T-helper 1 cell treated with Interleukin-12 subunit alpha and Interleukin-12 subunit beta and Interleukin-4 antibody, amounts not matched to agents 30 ng/mL and 1 ng/mL, for 36 hours (primary cell): ENCODE data around the gene SCARF2. TPM values are rescaled to one million over a fixed set of nuclear protein-coding genes. Genes with fewer than 3 reads are reported as not detected.
"Not testable (repeated sequence)": the region's sequence is repeated elsewhere in the genome, so short reads cannot be mapped to it uniquely, and the experiment has no call there.

Experiments used
- intact Hi-C: fragments of 100-400 bp; cut with micrococcal nuclease; formaldehyde crosslinking; loops from one replicate; pipeline ENCODE4 v1.15.1; 2024
- total RNA-seq: library from RNA; stranded (reverse); gene quantifications from 2 replicates; pipeline ENCODE4 v1.2.3, GENCODE V29; 2022

Gene SCARF2
- total RNA-seq, 1 donor from 2014 or later, result 0.86 TPM

GRCh38 chr22:20395181-20395906 is 42.3 kb downstream of the SCARF2 start:
- intact Hi-C loops, result no loop called here

DNA sequence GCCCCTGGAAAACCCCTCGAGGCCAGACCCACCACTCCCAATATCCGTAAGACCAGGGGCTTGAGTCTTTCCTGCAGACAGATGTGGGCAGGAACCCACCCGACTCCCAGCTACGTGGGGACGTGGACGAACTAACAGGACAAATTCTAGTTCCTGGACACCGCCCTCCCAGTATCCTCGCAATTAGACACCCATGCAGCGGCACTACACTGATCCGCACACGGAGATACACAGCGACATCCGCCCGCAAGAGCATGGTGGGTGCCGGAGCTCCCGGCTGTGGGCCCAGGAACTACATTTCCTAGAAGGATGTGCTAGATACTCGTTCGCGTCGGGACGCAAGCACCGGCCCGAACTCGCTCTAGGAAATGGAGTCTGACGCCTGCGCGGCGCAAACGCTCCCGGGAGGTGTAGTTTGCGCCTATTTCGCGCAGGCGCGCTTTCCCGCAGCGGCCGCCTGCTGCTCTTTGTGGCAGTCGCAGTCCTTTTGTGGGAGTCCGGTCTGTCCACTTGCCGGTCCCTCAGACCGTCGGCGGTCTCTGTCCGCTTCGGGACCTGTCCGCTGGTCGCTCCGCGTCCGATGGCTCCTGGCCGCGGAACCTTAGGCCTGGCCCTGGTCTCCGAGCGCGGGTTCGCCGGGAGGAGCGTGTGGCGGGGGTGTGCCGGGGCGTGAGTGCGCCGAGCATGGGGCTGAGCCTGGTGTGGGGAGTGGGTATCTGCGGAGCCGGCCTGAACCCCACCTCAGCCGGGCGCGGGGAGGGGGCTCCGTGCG is 43.7 kb downstream of the SCARF2 start, which contains the start of gene ZNF74:
Gene ZNF74, plus strand, starts transcription at position 447 of the 772 bp plus-strand sequence. CDS start 478 bp downstream, outside the sequence.
- intact Hi-C loops, result loop anchor here (1.0 to 5.0 kb wide), 2 partner anchors 35 to 72 kb away; partner anchors contain the start of gene DGCR6L

- intact Hi-C loops, result loop anchor here (1.0 to 5.0 kb wide), 2 partner anchors 36 to 71 kb away; partner anchors contain the start of gene DGCR6L
Observed at GRCh38 chr22:20392983-20393704, 44.5 kb downstream of the SCARF2 start.

DNA sequence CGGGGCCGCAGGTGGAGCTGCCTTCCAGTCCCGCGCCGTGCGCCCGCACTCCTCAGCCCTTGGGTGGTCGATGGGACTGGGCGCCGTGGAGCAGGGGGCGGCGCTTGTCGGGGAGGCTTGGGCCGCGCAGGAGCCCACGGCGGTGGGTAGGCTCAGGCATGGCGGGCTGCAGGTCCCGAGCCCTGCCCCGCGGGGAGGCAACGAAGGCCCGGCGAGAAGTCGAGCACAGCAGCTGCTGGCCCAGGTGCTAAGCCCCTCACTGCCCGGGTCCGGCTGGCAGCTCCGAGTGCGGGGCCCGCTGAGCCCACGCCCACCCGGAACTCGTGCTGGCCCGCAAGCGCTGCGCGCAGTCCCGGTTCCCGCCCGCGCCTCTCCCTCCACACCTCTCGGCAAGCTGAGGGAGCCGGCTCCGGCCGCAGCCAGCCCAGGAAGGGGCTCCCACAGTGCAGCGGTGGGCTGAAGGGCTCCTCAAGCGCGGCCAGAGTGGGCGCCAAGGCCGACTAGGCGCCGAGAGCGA is 45.2 kb downstream of the SCARF2 start:
- intact Hi-C loops, result loop anchor here (5.0 kb wide), 1 partner anchor 70 kb away; the partner anchor contains the start of gene DGCR6L

GRCh38 chr22:20391222-20391621 is 46.4 kb downstream of the SCARF2 start:
- intact Hi-C loops, result loop anchor here (5.0 kb wide), 1 partner anchor 69 kb away; the partner anchor contains the start of gene DGCR6L

GRCh38 chr22:20390394-20390907 is 47.2 kb downstream of the SCARF2 start:
- intact Hi-C loops, result loop anchor here (5.0 kb wide), 1 partner anchor 68 kb away; the partner anchor contains the start of gene DGCR6L

DNA sequence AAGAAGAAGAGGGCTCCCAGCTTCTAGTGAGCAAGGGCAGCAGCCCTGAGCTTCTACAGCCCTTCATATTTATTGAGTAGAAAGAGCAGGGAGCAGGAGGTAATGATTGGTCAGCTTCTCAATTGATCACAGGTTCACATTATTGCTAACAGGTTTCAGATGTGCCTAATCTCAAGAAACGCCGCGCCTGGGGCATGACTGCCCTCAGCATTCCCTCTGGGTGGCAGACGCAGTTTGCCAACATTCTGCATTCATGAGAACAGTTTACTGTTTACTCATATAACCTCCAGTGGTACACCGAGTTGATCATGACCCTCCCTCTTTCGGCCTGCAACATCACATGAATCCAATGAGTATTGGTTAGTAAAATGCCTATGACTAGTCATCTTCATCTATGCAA is 48.3 kb downstream of the SCARF2 start:
- intact Hi-C loops, result no loop called here

GRCh38 chr22:20388200-20388599 is 49.4 kb downstream of the SCARF2 start:
- intact Hi-C loops, result no loop called here

DNA sequence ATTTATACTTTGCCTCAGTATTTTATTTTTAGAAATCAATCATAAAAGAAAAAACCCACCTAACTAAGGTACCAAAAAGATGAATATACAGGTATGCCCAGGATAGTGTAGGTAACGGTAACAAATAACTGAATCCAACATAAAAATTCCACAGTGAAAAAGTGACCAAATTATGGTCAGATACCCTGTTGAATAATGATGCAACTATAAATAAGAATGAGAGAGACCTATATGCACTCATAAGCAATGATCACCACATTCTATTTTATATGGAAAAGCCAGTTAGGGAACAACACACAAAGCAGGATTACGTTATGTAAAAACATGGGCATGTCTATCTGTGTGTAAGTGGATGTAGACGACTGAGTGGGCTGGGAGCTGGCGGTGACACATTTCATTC is 50.7 kb downstream of the SCARF2 start:
- intact Hi-C loops, result no loop called here

DNA sequence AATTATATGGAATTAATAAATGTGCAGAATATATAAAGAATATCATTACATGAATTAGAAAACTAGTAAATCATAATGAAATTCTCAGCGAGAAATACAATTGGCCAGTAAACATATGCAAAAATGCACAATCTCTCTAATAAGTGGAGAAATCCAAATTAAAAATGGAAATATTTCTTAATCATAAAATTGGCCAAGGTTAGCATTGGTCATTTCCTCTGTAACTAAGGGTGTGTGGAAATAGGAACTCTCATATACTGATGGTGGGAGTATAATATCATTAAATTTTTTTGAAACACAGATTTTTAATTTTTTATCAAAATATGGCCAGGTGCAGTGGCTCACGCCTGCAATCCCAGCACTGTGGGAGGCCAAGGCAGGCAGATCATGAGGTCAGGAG is 51.3 kb downstream of the SCARF2 start:
- intact Hi-C loops, result no loop called here

GRCh38 chr22:20384865-20385264 is 52.8 kb downstream of the SCARF2 start:
- intact Hi-C loops, result no loop called here

DNA sequence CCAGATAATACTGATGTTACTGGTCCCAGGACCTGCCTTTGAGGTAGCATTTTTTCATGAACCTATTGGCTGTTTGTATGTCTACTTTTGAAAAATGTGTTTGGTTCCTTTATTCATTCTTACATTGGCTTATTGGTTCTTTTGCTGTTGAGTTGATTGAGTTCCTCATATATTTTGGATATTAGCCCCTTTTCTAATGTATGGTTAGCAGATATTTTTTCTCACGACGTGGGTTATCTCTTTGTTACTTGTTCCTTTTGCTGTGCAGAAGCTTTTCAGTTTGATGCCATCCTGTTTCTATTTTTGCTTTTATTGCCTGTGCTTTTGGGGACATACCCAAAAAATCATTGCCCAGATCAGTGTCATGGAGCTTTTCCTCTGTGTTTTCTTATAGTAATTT is 53.5 kb downstream of the SCARF2 start:
- intact Hi-C loops, result no loop called here

DNA sequence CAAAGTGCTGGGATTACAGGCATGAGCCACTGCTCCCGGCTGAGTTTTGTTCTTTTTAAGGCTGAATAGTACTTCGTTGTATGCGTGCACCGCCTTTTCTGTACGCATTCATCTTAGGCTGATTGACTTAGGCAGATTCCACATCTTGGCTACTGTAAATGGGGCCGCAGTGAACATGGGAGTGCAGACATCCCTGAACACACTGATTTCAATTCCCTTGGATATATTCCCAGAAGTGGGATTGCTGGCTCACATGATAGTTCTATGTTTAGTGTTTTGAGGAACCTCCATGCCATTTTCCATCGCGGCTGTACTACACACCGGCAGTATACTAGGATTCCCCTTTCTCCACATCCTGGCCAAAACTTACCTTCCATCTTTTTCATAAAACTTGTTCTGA is 54.1 kb downstream of the SCARF2 start:
- intact Hi-C loops, result no loop called here

DNA sequence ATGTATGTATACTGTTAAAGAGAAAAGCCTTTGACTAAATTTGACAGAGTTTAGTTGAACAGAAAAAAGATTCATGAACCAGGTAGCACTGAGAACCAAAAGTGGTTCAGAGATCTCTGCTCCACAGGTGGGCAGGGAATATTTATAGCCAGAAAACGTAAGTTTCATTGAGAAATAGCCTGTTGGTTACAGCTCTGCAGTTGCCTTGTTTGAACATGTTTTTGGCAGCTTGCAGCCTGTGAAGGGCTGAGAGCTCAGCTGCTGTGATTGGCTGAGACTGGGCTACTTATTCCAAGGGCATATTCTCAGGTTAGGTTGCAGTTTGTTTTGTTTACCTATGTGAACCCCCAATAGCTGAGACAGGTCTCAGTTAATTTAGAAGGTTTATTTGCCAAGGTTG is 57.1 kb downstream of the SCARF2 start:
- intact Hi-C loops, result no loop called here

DNA sequence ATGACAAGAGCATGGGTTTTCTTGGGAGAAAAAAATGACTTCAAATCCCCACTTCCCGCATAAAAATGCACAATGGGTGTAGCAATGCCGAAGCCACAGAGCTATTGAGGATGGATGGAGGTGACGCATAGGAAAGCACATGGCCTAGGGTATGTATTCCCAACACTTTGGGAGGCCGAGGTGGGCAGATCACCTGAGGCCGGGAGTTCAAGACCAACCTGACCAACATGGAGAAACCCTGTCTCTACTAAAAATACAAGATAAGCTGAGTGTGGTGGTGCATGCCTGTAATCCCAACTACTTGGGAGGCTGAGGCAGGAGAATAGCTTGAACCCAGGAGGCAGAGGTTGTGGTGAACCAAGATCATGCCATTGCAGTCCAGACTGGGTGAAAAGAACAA is 58.9 kb downstream of the SCARF2 start:
- intact Hi-C loops, result not testable (repeated sequence)

DNA sequence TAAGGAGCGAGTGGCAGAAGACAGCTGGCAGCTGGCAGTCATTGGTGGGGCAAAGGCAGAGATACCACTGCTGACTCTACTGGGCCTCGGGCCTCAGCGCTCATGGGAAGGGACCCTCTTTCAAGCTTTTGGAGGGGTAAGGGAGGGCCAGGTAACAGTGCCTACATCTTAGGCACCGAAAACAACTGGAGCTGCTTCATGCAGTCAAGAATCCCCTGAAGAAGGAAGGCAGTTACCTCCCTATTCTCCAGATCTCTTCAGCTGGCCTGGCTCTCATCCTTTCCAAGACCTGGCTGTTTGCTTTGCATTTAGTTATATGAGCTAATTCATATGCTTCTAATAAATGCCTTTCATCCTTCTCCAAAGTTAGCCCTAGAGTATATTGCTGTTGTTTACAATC is 59.5 kb downstream of the SCARF2 start:
- intact Hi-C loops, result no loop called here

DNA sequence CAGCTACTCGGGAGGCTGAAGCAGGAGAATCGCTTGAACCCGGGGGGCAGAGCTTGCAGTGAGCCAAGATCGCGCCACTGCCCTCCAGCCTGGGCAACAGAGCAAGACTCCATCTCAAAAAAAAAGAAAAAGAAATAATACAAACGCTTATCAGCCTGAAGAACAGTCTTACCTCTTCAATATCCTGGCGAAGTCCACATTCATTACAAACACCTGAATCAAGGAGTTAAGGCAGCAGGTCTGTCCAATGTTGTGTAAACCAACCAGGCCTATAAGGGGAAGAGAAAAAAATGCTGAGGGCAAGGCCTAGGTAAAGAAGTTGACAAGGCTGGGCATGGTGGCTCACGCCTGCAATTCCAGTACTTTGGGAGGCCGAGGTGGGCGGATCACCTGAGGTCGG is 60.6 kb downstream of the SCARF2 start:
- intact Hi-C loops, result not testable (repeated sequence)

- intact Hi-C loops, result not testable (repeated sequence)
Observed at GRCh38 chr22:20376281-20376680, 61.3 kb downstream of the SCARF2 start.
